ENCODE results near the gene GSN.

DNA sequence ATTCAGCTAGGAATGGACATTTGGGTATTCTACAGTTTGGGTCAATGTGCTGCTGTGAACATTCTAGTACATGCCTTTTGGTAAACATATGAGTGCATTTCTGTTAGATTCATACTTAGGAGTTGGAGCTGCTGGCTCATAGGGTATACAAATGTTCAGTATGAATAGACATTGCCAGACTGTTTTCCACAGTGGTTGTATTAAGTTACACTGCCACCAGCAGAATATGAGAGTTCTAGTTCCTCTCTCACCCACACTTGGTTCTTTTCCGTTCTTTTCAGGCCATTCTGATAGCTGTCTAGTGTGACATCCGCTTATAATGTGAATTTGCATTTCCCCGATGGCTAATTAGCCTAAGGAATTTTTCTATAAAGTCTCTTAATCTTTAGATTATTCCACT, 77.1 kb downstream of the GSN start:
- TF ChIP-seq POLR2A (IDR thresholded peaks at IDR 0.05; ENCODE audit: extremely low read depth, insufficient read length) (no peak), MYC (IDR thresholded peaks at IDR 0.05; ENCODE audit: low read depth, low read length) (no peak)
- TF ChIP-seq, protein P1, sequence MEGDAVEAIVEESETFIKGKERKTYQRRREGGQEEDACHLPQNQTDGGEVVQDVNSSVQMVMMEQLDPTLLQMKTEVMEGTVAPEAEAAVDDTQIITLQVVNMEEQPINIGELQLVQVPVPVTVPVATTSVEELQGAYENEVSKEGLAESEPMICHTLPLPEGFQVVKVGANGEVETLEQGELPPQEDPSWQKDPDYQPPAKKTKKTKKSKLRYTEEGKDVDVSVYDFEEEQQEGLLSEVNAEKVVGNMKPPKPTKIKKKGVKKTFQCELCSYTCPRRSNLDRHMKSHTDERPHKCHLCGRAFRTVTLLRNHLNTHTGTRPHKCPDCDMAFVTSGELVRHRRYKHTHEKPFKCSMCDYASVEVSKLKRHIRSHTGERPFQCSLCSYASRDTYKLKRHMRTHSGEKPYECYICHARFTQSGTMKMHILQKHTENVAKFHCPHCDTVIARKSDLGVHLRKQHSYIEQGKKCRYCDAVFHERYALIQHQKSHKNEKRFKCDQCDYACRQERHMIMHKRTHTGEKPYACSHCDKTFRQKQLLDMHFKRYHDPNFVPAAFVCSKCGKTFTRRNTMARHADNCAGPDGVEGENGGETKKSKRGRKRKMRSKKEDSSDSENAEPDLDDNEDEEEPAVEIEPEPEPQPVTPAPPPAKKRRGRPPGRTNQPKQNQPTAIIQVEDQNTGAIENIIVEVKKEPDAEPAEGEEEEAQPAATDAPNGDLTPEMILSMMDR (IDR thresholded peaks at IDR 0.05; ENCODE audit: low read depth, low read length), result no peak
